K562 (cell line): ENCODE measurements around the gene CCL22. TPM values are rescaled to one million over a fixed set of nuclear protein-coding genes. Genes with fewer than 3 reads are reported as not detected.
A peak's percentile ranks its signal among the peaks of the same experiment; 100 is the strongest.

Source experiments
- ATAC-seq: fragments of 200-7000 bp; cut with Tn5 transposase; 3 replicates; pipeline ENCODE4 v1.9.1; 2020; ENCODE audit warnings: moderate library complexity
- BruUV-seq: library from RNA; stranded (reverse); fragments of 400-500 nt; replicated peaks from 2 replicates; lab custom pipeline; 2021; lab: Mats Ljungman, UMichigan
- CTCF ChIA-PET: fragments of 300-600 bp; formaldehyde crosslinking; extraction: SDS; loops from one replicate; lab custom pipeline; 2021; ENCODE audit warnings: low intra/inter-chr PET ratio; lab: Yijun Ruan, JAX
- POLR2A ChIA-PET: fragments of 300-600, 350-650 bp; sonication (Branson Sonifier 250); formaldehyde crosslinking; extraction: SDS; loops from one replicate; lab custom pipeline; 2021; ENCODE audit warnings: antibody characterized with exemption, inconsistent platforms; lab: Yijun Ruan, JAX
- DNase-seq, 4 experiments: peaks; one replicate each; pipeline versions ENCODE4 v3.0.0 to v3.0.0-alpha.2; 2011 to 2018; ENCODE audit warnings: low spot score in 3 of 4, mixed read lengths in 3 of 4; ENCODE audit errors: extremely low read depth in 1 of 4
- FAIRE-seq: peaks from 2 replicates; lab custom pipeline; 2011; peaks lifted over from hg19 to GRCh38; lab: Jason Lieb, UNC
- H2AFZ ChIP-seq: 2 replicates; pipeline ENCODE4 v1.6.0; 2011; ENCODE audit warnings: low read depth, low read length, control low read depth, inconsistent platforms
- H3K27ac ChIP-seq: fragments of 200-600 bp; 3 replicates; pipeline ENCODE4 v1.8.0; 2011; ENCODE audit warnings: low read depth, mild to moderate bottlenecking, control low read depth, inconsistent platforms, low read length, moderate library complexity, mixed read lengths; ENCODE audit errors: extremely low read depth
- H3K27me3 ChIP-seq, 2 experiments: fragments of 300-600 bp in 1 of 2; 2 replicates in 1 of 2; 3 replicates in 1 of 2; pipeline versions ENCODE4 v1.6.0 to v1.8.0; 2011; ENCODE audit warnings: inconsistent platforms in 2 of 2, low read length in 2 of 2, mild to moderate bottlenecking in 1 of 2, mixed read lengths in 1 of 2, moderate library complexity in 1 of 2; ENCODE audit not compliant: control insufficient read depth in 2 of 2, insufficient read depth in 2 of 2
- H3K36me3 ChIP-seq: fragments of 300-600 bp; 3 replicates; pipeline ENCODE4 v1.8.0; 2011; ENCODE audit warnings: mild to moderate bottlenecking, low read length, inconsistent platforms; ENCODE audit not compliant: control insufficient read depth, insufficient read depth
- H3K4me1 ChIP-seq, 2 experiments: fragments of 200-600 bp in 1 of 2; replicated peaks in 1 of 2; 2 replicates in 1 of 2; 3 replicates in 1 of 2; pipeline versions ENCODE4 v1.5.1 to v1.8.0; 2011; ENCODE audit warnings: inconsistent platforms in 2 of 2, low read length in 2 of 2, mild to moderate bottlenecking in 1 of 2, mixed read lengths in 1 of 2, moderate library complexity in 1 of 2; ENCODE audit not compliant: control insufficient read depth in 2 of 2, insufficient read depth in 2 of 2
- H3K4me2 ChIP-seq: 2 replicates; pipeline ENCODE4 v1.6.1; 2011; ENCODE audit warnings: low read length, control low read depth, inconsistent platforms, mixed read lengths; ENCODE audit not compliant: insufficient read depth
- H3K4me3 ChIP-seq: fragments of 200-600 bp; sonication (generic), shearing (Covaris generic); 2 replicates; pipeline ENCODE4 v1.5.1; 2016; ENCODE audit warnings: control low read depth, inconsistent platforms
- H3K79me2 ChIP-seq: fragments of 200-600 bp; 3 replicates; pipeline ENCODE4 v1.8.0; 2011; ENCODE audit warnings: low read length, inconsistent platforms; ENCODE audit not compliant: control insufficient read depth, insufficient read depth
- H3K9ac ChIP-seq, 2 experiments: 2 replicates each; pipeline versions ENCODE4 v1.6.0 to v1.6.1; 2011; ENCODE audit warnings: low read depth in 2 of 2, low read length in 2 of 2, control low read depth in 1 of 2, inconsistent platforms in 1 of 2, mild to moderate bottlenecking in 1 of 2, mixed read lengths in 1 of 2; ENCODE audit not compliant: insufficient read depth in 1 of 2
- H3K9me1 ChIP-seq: one replicate; pipeline ENCODE4 v1.6.0; 2011; ENCODE audit warnings: inconsistent platforms, mild to moderate bottlenecking, low read length, moderate library complexity; ENCODE audit not compliant: control insufficient read depth, insufficient read depth
- H3K9me3 ChIP-seq: replicated peaks from 2 replicates; pipeline ENCODE4 v1.5.1; 2011; ENCODE audit warnings: low read depth, low read length, inconsistent platforms; ENCODE audit not compliant: control insufficient read depth, insufficient read depth
- H4K20me1 ChIP-seq: replicated peaks from 2 replicates; pipeline ENCODE4 v1.6.1; 2011; ENCODE audit warnings: low read length, inconsistent platforms, mixed read lengths; ENCODE audit not compliant: control insufficient read depth, insufficient read depth
- CEBPG ChIP-seq, 3 experiments: fragments of 200-800 bp in 1 of 3; sonication (Bioruptor generic) in 1 of 3; sonication (generic) in 1 of 3; formaldehyde crosslinking in 1 of 3; IDR thresholded peaks in 2 of 3; conservative IDR thresholded peaks in 1 of 3; 2 replicates each; pipeline versions ENCODE4 v1.6.1 to v1.8.0; 2016 to 2022; ENCODE audit warnings: missing compliant biosample characterization in 2 of 3, missing genetic modification characterization in 2 of 3, mild to moderate bottlenecking in 1 of 3, missing genetic modification reagents in 1 of 3
- JUND ChIP-seq, 2 experiments: IDR thresholded peaks; 2 replicates in 1 of 2; 3 replicates in 1 of 2; pipeline ENCODE4 v1.6.1; 2011; ENCODE audit warnings: borderline replicate concordance in 2 of 2, low read depth in 2 of 2, low read length in 2 of 2, improper control_type of control experiment in 1 of 2, missing biosample characterization in 1 of 2, missing genetic modification characterization in 1 of 2, missing genetic modification reagents in 1 of 2
- MYC ChIP-seq, 2 experiments: fragments of 250-450 bp in 1 of 2; sonication (Bioruptor Pico) in 1 of 2; IDR thresholded peaks; 2 replicates each; pipeline versions ENCODE4 v1.5.1 to v1.6.1; 2012 to 2021; ENCODE audit warnings: low read depth in 2 of 2, borderline replicate concordance in 1 of 2, improper control_type of control experiment in 1 of 2, low read length in 1 of 2, mild to moderate bottlenecking in 1 of 2, moderate library complexity in 1 of 2
- RBM25 ChIP-seq: fragments of 200-400 bp; formaldehyde crosslinking; IDR thresholded peaks from 2 replicates; pipeline ENCODE4 v1.6.1; 2018; ENCODE audit warnings: low read length, low read depth, moderate library complexity; ENCODE audit not compliant: severe bottlenecking
- SIN3A ChIP-seq, 2 experiments: fragments of 150-350 bp in 1 of 2; IDR thresholded peaks; 2 replicates each; pipeline ENCODE4 v1.6.1; 2011 to 2016; ENCODE audit warnings: borderline replicate concordance in 2 of 2, low read depth in 2 of 2, low read length in 2 of 2, mild to moderate bottlenecking in 2 of 2, moderate library complexity in 2 of 2; ENCODE audit not compliant: control insufficient read depth in 1 of 2
- WGBS: fragments of 100-300 bp; shearing (Covaris generic); methylation state at CpG from one replicate; pipeline ENCODE4 v1.1.6; 2016; ENCODE audit warnings: low coverage, mixed read lengths; ENCODE audit not compliant: insufficient coverage; ENCODE audit errors: missing lambda C conversion rate; 5-methylcytosine and 5-hydroxymethylcytosine counted together
- in situ Hi-C: fragments of 300-500 bp; cut with MboI; formaldehyde crosslinking; loops from 4 replicates; pipeline ENCODE4 v1.15.0; 2018; ENCODE audit warnings: inconsistent platforms, mixed read lengths
- intact Hi-C: fragments of 100-400 bp; cut with micrococcal nuclease; formaldehyde crosslinking; loops from 2 replicates; pipeline ENCODE4 v1.14.2; 2022
- polyA plus RNA-seq, 8 experiments: library from polyadenylated mRNA; depleted of rRNA in 4 of 8; stranded (reverse) in 5 of 8; unstranded in 3 of 8; fragments of >200 nt; fragmentation: Nextera tagmentation in 2 of 8; fragmentation: Illumina TruSeq in 1 of 8; extraction: Ambion mirVana in 2 of 8; extraction: Trizol in 1 of 8; gene quantifications; 2 replicates each; pipeline versions ENCODE4 v1.2.1 to v1.2.3, GENCODE V29; 2011 to 2014; ENCODE audit warnings: inconsistent platforms in 1 of 8, missing spikeins in 1 of 8
- total RNA-seq, 7 experiments: library from RNA; depleted of rRNA in 6 of 7; stranded (reverse); fragments of >200 nt in 6 of 7; fragmentation: Illumina TruSeq in 2 of 7; extraction: Trizol in 2 of 7; gene quantifications; 2 replicates each; pipeline versions ENCODE4 v1.2.1 to v1.2.3, GENCODE V29; 2011 to 2021; ENCODE audit warnings: low replicate concordance in 1 of 7
- TF ChIP-seq, protein P1 (sequence below): IDR thresholded peaks from 2 replicates; pipeline ENCODE4 v1.6.1; 2011; ENCODE audit warnings: borderline replicate concordance, low read depth, mild to moderate bottlenecking, moderate library complexity, low read length; ENCODE audit not compliant: insufficient read depth, poor library complexity, severe bottlenecking

CCL22 gene
- total and polyA plus RNA-seq, 9 of the 15 experiments (the other 6 are each of a cell fraction or from before 2014, with no cell fraction given): 0.04 to 0.29 (median 0.06) TPM; not detected in 5

DNA sequence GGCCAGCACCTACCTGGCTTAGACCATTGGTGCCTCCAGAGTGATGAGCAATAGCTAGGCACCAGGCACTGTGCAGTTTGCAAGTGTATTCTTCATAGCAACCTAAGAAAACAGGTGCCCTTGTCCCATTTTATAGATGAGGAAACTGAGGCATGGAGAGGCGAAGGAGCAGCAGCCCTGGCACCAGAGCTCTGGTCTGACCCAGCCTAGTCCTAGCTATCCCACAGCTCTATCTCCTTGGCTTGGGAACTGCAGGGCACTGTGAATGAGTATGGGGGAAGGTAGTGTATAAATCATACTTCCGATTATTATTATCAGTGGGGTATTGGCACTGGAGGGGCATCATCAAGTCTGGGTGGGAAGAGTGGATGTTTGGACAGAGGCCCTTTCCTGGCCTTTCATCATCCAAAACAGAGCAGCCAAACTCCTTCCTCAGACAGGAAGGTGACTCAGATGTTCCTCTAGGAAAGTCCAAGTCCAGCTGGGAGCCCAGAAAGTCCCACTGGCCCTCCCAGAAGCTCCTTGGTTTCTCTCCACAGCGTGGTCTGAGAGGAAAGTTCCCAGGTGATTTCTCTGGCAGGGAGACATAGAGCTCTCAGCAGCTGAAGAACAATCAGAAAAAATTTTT is 42.1 kb upstream of the CCL22 start (continued):
- TF ChIP-seq RBM25 (peak; percentile 2), CEBPG (CRISPR knock-in tag; IDR thresholded peaks at IDR 0.05) (no peak), CEBPG (tag; conservative IDR thresholded peaks at IDR 0.05 in 1 of 2, IDR thresholded peaks at IDR 0.05 in 1 of 2) (peak in 1 of 2 experiments; percentile 94; a peak in 2 of 4 replicates), SIN3A (IDR thresholded peaks at IDR 0.05; ENCODE audit: borderline replicate concordance in 2 of 2, control insufficient read depth in 1 of 2, low read depth in 2 of 2, low read length in 2 of 2) (no peak), JUND (IDR thresholded peaks at IDR 0.05; ENCODE audit: borderline replicate concordance, low read depth, low read length) (peak; percentile 62; the same call in 1 of the 2 replicates), JUND (tag; IDR thresholded peaks at IDR 0.05; ENCODE audit: borderline replicate concordance, low read depth, low read length) (no peak)

DNA sequence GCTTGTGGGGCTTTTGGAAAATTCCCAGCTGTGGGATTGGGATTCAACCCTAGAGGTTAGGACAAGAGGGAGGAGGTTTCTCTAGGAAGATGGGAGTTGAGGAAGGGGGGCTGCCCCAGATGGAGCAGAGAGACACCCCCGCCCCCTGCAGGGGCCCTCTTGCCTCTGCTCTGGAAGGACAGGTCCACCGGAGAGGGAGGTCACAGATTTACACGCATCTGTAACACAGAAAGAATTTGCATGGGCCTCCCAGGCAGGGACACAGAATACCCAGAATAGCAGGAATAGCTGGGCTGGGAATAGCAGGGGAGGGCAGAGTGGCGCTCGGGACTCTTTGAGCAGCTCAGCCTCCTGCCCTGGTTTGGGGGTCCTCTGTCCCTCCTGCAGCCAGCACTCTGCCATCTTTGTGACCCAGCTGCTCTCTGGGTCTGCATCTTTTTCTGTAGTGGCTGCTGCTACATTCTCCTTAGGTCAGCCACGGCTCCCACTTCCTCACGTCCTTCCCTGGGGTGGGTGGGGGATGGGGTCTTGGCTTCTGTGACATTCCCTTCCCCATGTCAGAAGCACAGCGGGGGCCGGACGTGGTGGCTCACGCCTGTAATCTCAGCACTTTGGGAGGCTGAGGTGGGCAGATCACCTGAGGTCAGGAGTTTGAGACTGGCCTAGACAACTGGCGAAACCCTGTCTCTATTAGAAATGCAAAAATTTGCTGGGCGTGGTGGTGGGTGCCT is 40.2 kb upstream of the CCL22 start:
- Histone ChIP-seq H3K27me3 (peaks cover 0 to 2% of the 10 kb centered on the region in 2 experiments; a peak in 3 of 5 replicates), H3K79me2 (no peaks in the 10 kb centered on the region), H3K4me3 (no peak overlapping the region), H4K20me1 (no peaks in the 10 kb centered on the region), H3K27ac (no peak overlapping the region), H3K36me3 (no peaks in the 10 kb centered on the region), H3K4me2 (no peak overlapping the region), H3K9me3 (no peaks in the 10 kb centered on the region), H3K9ac (no peak overlapping the region), H3K4me1 (no peaks in the 10 kb centered on the region), H2AFZ (no peak overlapping the region), H3K9me1 (no peaks in the 10 kb centered on the region)
- FAIRE-seq (no peak), ATAC-seq (no peak), DNase-seq (peak in 1 of 4 experiments; percentile 13)
- ChIA-PET POLR2A (no interaction called here), CTCF (no interaction called here)
- WGBS: 8% methylated on average over 9 of the region's 13 CpGs
- BruUV-seq: no TSS peak
- intact Hi-C loops (no loop called here), in situ Hi-C loops (no loop called here)
- TF ChIP-seq, protein P1, sequence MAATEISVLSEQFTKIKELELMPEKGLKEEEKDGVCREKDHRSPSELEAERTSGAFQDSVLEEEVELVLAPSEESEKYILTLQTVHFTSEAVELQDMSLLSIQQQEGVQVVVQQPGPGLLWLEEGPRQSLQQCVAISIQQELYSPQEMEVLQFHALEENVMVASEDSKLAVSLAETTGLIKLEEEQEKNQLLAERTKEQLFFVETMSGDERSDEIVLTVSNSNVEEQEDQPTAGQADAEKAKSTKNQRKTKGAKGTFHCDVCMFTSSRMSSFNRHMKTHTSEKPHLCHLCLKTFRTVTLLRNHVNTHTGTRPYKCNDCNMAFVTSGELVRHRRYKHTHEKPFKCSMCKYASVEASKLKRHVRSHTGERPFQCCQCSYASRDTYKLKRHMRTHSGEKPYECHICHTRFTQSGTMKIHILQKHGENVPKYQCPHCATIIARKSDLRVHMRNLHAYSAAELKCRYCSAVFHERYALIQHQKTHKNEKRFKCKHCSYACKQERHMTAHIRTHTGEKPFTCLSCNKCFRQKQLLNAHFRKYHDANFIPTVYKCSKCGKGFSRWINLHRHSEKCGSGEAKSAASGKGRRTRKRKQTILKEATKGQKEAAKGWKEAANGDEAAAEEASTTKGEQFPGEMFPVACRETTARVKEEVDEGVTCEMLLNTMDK: peak; percentile 8
- no peak for TF ChIP-seq MYC (IDR thresholded peaks at IDR 0.05; ENCODE audit: low read depth, low read length)
- TF ChIP-seq MYC (CRISPR knock-in tag; IDR thresholded peaks at IDR 0.05; ENCODE audit: borderline replicate concordance, low read depth): no peak
